Hematopoietic multipotent progenitor cell treated with erythropoietin and hydrocortisone succinate and interleukin-3 and kit ligand, for 15 days (in vitro differentiated cells): ENCODE measurements around the gene SNRPD2.
A peak's percentile ranks its signal among the peaks of the same experiment; 100 is the strongest.
"Not testable (repeated sequence)": the region's sequence is repeated elsewhere in the genome, so short reads cannot be mapped to it uniquely, and the experiment has no call there.

Experiments
- DNase-seq: peaks from one replicate; pipeline ENCODE4 v3.0.0-alpha.2; 2015; ENCODE audit warnings: low spot score

The SNRPD2 gene

GRCh38 chr19:45691516-45692186 lies at the start of gene SNRPD2:
Gene SNRPD2, minus strand, starts transcription at chr19:45691953. Its CDS starts 65 bp downstream, at chr19:45691888.
- peak; percentile 96 for DNase-seq

DNA sequence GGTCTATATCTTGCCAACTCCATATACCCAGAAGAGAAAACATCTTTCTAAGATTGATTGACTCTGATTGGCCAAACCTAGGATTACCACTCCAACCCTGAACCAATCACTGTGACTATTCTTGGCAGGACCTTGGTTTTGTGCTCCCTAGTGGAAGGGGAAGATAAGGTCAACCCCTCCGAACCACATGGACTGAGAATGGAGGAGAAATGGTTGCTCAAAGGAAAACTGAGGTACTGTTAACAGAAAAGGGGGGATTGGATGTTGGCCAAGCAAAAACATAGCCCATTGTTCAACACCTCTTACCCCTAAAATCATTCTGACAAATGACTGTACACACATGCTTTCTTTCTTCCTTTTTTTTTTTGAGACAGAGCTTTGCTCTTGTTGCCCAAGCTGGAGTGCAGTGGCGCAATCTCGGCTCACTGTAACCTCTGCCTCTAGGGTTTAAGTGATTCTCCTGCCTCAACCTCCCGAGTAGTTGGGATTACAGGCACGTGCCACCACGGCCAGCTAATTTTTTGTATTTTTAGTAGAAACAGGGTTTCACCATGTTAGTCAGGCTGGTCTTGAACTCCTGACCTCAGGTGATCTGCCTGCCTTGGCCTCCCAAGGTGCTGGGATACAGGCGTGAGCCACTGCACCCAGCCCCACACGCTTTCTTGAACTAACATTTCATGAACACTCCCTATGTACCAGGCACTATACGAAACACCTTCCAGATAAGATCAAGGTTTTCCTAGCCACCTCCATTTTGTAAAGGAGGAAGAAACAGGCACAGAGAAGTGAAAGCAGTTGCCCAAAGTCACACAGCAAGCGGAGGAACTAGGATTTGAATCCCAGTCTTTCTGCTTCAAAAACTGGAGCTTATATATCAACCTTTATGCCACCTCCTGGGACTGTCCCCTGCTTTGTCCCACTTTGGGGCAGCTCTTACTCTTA lies 48.0 kb upstream of the SNRPD2 start:
- no peak for DNase-seq

DNA sequence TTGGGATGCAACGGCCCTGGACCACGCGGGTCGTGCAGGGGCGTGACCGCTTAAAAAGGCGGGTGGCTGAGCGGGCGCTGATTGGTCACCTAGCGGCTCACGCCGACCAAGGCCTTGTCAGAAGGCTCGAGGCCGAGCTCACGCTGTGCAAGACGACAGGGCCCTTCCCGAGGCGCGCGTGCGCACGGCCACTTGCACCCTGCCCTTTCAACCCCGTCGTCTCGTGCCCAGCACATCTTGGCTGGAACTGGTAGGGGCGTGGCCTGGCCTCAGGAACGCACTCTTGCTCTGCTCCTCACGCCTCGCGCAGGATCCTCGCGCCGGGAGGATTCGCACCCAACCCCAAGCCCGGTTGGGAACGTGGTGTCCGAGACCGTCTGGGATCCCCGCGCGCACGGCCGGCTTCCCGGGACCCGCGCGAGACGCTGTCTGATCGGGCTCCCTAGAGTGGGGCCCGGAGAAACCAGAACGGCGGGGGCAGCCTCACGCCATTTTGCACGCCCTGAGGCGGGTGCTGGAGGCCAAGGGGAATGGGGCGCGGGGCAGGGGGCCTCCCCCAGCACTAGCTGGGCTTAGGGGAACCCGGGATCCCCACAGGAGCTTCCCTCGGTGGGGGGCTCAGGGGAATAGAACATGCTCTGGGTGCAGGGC lies 41.5 kb upstream of the SNRPD2 start, which contains the start of gene MEIOSIN:
Gene MEIOSIN (plus strand): TSS at position 280 of the 651 bp plus-strand sequence. CDS start 1,938 bp downstream, outside the sequence.
- DNase-seq = no peak

DNA sequence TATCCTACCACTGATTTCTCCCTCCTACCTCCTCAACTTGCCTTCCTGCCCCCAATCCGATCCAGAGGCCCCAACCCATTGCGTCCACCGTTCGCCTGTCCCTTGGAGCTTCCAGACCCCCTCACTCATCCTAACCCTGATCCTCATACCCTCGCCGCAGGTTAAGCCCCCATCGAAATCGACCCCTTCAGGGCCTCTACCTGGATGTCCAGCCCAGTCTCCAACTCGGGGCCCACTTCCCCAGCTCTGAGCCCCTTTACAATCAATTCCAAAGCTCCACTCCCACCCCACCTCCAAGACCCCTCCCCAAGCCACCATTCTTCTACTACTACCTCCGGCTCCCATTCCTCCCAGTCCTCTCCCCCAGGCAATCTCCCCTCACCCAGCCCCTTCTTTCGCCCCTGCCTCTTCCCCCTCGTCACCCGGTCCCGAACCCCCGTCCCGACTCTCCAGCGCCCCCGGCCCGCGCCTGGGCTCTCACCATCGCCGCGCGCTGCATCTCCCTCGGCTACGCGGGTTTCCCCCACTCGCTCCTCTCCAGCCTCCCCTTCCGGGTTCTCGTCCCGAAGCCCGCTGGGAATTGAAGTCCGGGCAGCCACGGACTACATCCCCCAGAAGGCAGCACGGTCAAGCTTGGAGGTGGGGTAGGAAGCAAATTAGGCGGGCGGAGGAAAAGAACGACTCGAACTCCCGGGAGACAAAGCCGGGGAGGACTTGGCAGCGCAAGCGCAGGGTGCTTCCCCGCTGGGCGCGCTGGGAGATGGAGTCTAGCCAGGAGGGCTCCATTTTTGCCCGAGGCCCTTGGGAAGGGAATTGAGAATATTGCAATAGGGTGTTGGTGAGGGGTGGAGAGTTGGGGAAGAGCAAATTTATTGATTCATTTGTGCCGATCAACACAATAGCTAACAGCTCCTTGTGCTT lies 38.9 kb upstream of the SNRPD2 start, which contains the start of gene FBXO46:
Gene FBXO46 (minus strand): TSS at position 529 of the 921 bp plus-strand sequence. CDS start 17,401 bp downstream, outside the sequence.
- peak; percentile 90 for DNase-seq

- no peak for DNase-seq
Observed at GRCh38 chr19:45729800-45730290, 38.1 kb upstream of the SNRPD2 start.

GRCh38 chr19:45728683-45729082 lies 36.9 kb upstream of the SNRPD2 start:
- not testable (repeated sequence) for DNase-seq

GRCh38 chr19:45720065-45720464 lies 28.3 kb upstream of the SNRPD2 start:
- DNase-seq = not testable (repeated sequence)

GRCh38 chr19:45717983-45718650 lies 26.4 kb upstream of the SNRPD2 start:
- DNase-seq = no peak

DNA sequence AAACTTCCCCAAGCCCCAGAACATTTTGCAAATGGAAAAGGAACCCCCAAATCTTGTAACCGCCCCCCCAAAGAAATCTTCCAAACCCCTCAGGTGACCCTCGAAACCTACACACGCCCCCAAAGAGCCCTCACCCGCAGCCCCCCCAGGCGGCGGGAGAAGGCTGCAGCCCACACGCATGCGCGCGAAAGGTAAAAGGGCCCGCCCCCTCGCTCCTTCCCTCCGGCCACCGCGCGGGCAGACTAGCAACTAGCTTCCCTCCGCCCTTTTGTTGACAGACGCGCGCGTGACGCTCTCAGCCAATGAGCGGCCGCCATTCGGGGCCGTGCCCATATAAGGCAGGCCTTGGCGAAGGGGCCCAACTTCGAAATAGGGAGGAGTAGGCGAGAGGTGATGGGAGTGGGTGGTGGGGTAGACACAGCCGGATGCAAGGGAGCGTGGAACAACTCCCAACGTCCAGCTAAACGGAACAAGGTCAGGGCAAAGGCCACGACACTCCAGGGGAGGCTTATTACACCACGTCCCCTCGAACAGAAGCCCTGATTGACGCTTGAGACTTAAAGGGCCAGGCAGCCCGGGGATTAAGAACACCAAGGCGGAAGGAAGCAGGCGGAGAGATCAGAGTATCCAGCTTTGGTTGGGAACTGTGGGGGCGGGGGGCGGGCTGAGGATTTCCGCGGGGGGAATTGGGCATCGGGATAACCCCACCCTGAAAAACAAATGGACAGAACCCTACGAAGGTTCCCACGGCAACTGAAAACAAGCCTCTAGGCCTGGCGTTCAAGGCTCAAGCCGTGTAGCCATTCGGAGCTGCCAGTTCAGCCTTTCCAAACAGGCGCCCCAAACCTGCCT lies 25.6 kb upstream of the SNRPD2 start:
- DNase-seq = peak; percentile 96

- DNase-seq = no peak
Observed at GRCh38 chr19:45716359-45717130, 24.8 kb upstream of the SNRPD2 start.

DNA sequence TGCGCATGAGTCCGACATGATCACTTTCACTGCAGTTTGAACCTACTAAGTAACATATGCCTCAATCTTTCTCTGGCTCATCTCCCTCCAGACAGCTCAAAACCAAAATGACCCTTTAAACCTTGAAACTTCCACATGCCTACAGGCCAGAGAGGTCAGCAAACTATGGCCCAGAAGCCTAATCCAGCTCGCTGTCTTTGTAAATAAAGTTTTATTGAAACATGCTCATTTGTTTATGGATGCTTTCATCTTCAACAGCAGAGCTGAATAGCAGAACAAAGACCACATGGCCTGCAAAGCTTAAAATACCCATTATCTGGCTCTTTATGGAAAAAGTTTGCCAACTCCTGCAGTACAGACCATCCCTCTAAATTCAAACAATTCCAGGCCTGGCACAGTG lies 23.4 kb upstream of the SNRPD2 start:
- no peak for DNase-seq

DNA sequence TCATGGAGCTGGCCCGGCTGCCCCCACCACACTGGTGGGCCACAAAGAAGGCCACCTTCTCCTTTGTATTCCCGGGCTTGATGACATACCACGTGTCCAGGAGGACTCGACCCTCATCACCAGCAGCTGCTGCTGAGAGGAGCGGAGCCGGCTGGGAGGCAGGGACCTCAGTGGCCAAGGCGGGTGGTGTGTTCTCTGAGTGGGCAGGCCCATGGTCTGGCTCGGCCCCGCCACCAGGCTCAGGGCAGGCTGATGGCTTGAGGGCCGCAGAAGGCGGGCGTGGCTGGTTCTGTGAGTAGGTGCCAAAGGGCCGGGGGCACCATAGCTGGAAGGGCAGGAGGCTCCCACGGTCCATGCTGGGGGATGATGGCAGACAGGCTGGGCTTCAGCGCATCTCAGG lies 21.4 kb upstream of the SNRPD2 start:
- no peak for DNase-seq

- DNase-seq = no peak
Observed at GRCh38 chr19:45712699-45713067, 20.9 kb upstream of the SNRPD2 start.

GRCh38 chr19:45711851-45712698 lies 20.3 kb upstream of the SNRPD2 start:
- no peak for DNase-seq

GRCh38 chr19:45710356-45711130 lies 18.8 kb upstream of the SNRPD2 start:
- DNase-seq = no peak

DNA sequence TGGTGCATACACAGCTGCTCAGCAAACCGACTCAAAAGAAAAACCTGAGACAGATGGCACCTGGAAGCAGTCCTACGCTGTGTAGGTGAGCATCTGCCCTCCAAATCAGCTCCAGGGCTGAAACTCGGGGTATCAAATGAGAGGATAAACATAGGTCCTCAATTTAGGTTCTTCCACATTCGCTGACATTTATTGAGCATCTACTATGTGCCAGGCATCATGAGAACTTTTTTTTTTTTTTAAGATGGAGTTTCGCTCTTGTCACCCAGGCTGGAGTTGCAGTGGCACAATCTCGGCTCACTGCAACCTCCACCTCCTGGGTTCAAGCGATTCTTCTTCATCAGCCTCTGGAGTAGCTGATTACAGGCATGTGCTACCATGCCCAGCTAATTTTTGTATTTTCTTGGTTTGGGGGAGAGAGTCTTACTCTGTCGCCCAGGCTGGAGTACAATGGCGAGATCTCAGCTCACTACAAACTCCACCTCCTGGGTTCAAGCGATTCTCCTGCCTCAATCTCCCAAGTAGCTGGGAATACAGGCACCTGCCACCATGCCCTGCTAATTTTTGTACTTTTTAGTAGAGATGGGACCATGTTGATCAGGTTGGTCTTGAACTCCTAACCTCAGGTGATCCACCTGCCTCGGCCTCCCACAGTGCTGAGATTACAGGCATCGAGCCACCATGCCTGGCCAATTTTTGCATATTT lies 14.1 kb upstream of the SNRPD2 start:
- DNase-seq = no peak
